GM12878 (cell line): Measurements from ENCODE around the gene ZYX. TPM values are rescaled to one million over a fixed set of nuclear protein-coding genes. Genes with fewer than 3 reads are reported as not detected.

Experiments used
- ATAC-seq: fragments of 200-7000 bp; cut with Tn5 transposase; 3 replicates; pipeline ENCODE4 v1.9.1; 2020; ENCODE audit warnings: mild to moderate bottlenecking, moderate library complexity
- BruUV-seq: library from RNA; stranded (reverse); fragments of 400-500 nt; replicated peaks from 2 replicates; lab custom pipeline; 2021; lab: Mats Ljungman, UMichigan
- CTCF ChIA-PET: fragments of 300-600 bp; sonication (Branson Sonifier 250); formaldehyde crosslinking; extraction: SDS; loops from one replicate; lab custom pipeline; 2021; ENCODE audit warnings: inconsistent platforms; lab: Yijun Ruan, JAX
- POLR2A ChIA-PET: fragments of 350-600 bp; formaldehyde crosslinking; extraction: SDS; loops from one replicate; lab custom pipeline; 2021; ENCODE audit warnings: inconsistent platforms; lab: Charles Lee
- RAD21 ChIA-PET: fragments of 300-600 bp; sonication (Branson Sonifier 250); formaldehyde crosslinking; loops from one replicate; lab custom pipeline; 2023; ENCODE audit warnings: antibody characterized with exemption; ENCODE audit not compliant: unreplicated experiment; lab: Charles Lee
- SMC1A ChIA-PET: fragments of 300-600 bp; sonication (Branson Sonifier 250); formaldehyde crosslinking; loops from one replicate; lab custom pipeline; 2023; ENCODE audit not compliant: unreplicated experiment, uncharacterized antibody; lab: Charles Lee
- DNase-seq: peaks from one replicate; pipeline ENCODE4 v3.0.0-alpha.2; 2011; ENCODE audit warnings: low read depth, low spot score
- FAIRE-seq: peaks from 3 replicates; lab custom pipeline; 2011; peaks lifted over from hg19 to GRCh38; lab: Jason Lieb, UNC
- H2AFZ ChIP-seq: 2 replicates; pipeline ENCODE4 v1.6.0; 2011; ENCODE audit warnings: low read depth, low read length, control low read depth; ENCODE audit not compliant: control insufficient read depth
- H3K27ac ChIP-seq: 2 replicates; pipeline ENCODE4 v1.5.1; 2011; ENCODE audit warnings: control low read depth; ENCODE audit not compliant: control insufficient read depth, insufficient read depth
- H3K27me3 ChIP-seq, 2 experiments: replicated peaks in 1 of 2; 2 replicates each; pipeline versions ENCODE4 v1.6.0 to v1.6.1; 2011; ENCODE audit warnings: low read length in 1 of 2; ENCODE audit not compliant: control insufficient read depth in 2 of 2, insufficient read depth in 2 of 2
- H3K36me3 ChIP-seq, 2 experiments: 2 replicates each; pipeline ENCODE4 v1.5.1; 2011; ENCODE audit warnings: low read length in 1 of 2; ENCODE audit not compliant: control insufficient read depth in 2 of 2, insufficient read depth in 2 of 2
- H3K4me1 ChIP-seq: 2 replicates; pipeline ENCODE4 v1.6.1; 2011; ENCODE audit warnings: mild to moderate bottlenecking, low read length, moderate library complexity, mixed read lengths; ENCODE audit not compliant: control insufficient read depth, insufficient read depth
- H3K4me2 ChIP-seq: 2 replicates; pipeline ENCODE4 v1.6.0; 2011; ENCODE audit warnings: control low read depth; ENCODE audit not compliant: control insufficient read depth, insufficient read depth
- H3K4me3 ChIP-seq: fragments of 200-600 bp; sonication (generic); 2 replicates; pipeline ENCODE4 v1.5.1; 2016
- H3K79me2 ChIP-seq: 2 replicates; pipeline ENCODE4 v1.6.0; 2011; ENCODE audit warnings: low read length; ENCODE audit not compliant: control insufficient read depth, insufficient read depth
- H3K9ac ChIP-seq: 2 replicates; pipeline ENCODE4 v1.8.0; 2011; ENCODE audit warnings: low read length, control low read depth, mixed read lengths; ENCODE audit not compliant: control insufficient read depth, insufficient read depth
- H3K9me3 ChIP-seq: replicated peaks from 3 replicates; pipeline ENCODE4 v1.5.1; 2011; ENCODE audit warnings: mild to moderate bottlenecking, low read length; ENCODE audit not compliant: control insufficient read depth, insufficient read depth
- H4K20me1 ChIP-seq: 2 replicates; pipeline ENCODE4 v1.6.0; 2011; ENCODE audit not compliant: control insufficient read depth, insufficient read depth
- CBFB ChIP-seq: IDR thresholded peaks from 2 replicates; pipeline ENCODE4 v1.6.1; 2016; ENCODE audit warnings: antibody characterized with exemption, low read depth
- CHD1 ChIP-seq: IDR thresholded peaks from 2 replicates; pipeline ENCODE4 v1.6.1; 2012; ENCODE audit warnings: low read depth, low read length, improper control_type of control experiment
- EGR1 ChIP-seq, 2 experiments: IDR thresholded peaks; 1 replicate in 1 of 2; 2 replicates in 1 of 2; pipeline ENCODE4 v1.6.1; 2011 to 2012; ENCODE audit warnings: low read depth in 2 of 2, low read length in 2 of 2, borderline replicate concordance in 1 of 2, mild to moderate bottlenecking in 1 of 2, moderate library complexity in 1 of 2
- FOS ChIP-seq: IDR thresholded peaks from 3 replicates; pipeline ENCODE4 v1.6.1; 2011; ENCODE audit warnings: borderline replicate concordance; ENCODE audit not compliant: insufficient read length; ENCODE audit errors: extremely low read depth
- HDGF ChIP-seq: fragments of 450-650 bp; IDR thresholded peaks from 2 replicates; pipeline ENCODE4 v1.6.1; 2016; ENCODE audit warnings: antibody characterized with exemption
- IRF5 ChIP-seq: fragments of 450-650 bp; IDR thresholded peaks from 2 replicates; pipeline ENCODE4 v1.6.1; 2017; ENCODE audit warnings: borderline replicate concordance
- NFXL1 ChIP-seq: fragments of 450-650 bp; IDR thresholded peaks from 2 replicates; pipeline ENCODE4 v1.6.1; 2017; ENCODE audit warnings: antibody characterized with exemption, mild to moderate bottlenecking, borderline replicate concordance
- NFYA ChIP-seq: IDR thresholded peaks from 2 replicates; pipeline ENCODE4 v1.6.1; 2011; ENCODE audit warnings: low read depth, mild to moderate bottlenecking, low read length, improper control_type of control experiment, borderline replicate concordance
- RUNX3 ChIP-seq: IDR thresholded peaks from 2 replicates; pipeline ENCODE4 v1.6.1; 2012; ENCODE audit warnings: low read length, inconsistent platforms
- SREBF2 ChIP-seq: IDR thresholded peaks from 2 replicates; pipeline ENCODE4 v1.6.1; 2012; ENCODE audit warnings: mild to moderate bottlenecking, low read length
- STAT1 ChIP-seq: fragments of 450-650 bp; conservative IDR thresholded peaks from 2 replicates; pipeline ENCODE4 v1.6.1; 2014; ENCODE audit warnings: antibody characterized with exemption, mild to moderate bottlenecking
- TAF1 ChIP-seq: IDR thresholded peaks from 2 replicates; pipeline ENCODE4 v1.6.1; 2011; ENCODE audit warnings: mild to moderate bottlenecking, low read depth, low read length, borderline replicate concordance
- TCF7 ChIP-seq: IDR thresholded peaks from 2 replicates; pipeline ENCODE4 v1.6.1; 2014; ENCODE audit warnings: antibody characterized with exemption, borderline replicate concordance
- ZNF217 ChIP-seq: fragments of 450-650 bp; IDR thresholded peaks from 2 replicates; pipeline ENCODE4 v1.6.1; 2017; ENCODE audit warnings: antibody characterized with exemption, mild to moderate bottlenecking
- WGBS: methylation state at CpG from one replicate; pipeline ENCODE4 v1.1.6; 2016; ENCODE audit warnings: low lambda C conversion rate; ENCODE audit not compliant: insufficient replicate concordance, insufficient coverage; ENCODE audit errors: missing lambda C conversion rate; 5-methylcytosine and 5-hydroxymethylcytosine counted together
- in situ Hi-C: fragments of 300-500 bp; cut with MboI; formaldehyde crosslinking; loops from 9 replicates; pipeline ENCODE4 v1.14.3; 2018; ENCODE audit warnings: mixed read lengths
- intact Hi-C: fragments of 100-400 bp; cut with micrococcal nuclease; formaldehyde crosslinking; loops from one replicate; pipeline ENCODE4 v1.14.2; 2022; ENCODE audit not compliant: unreplicated experiment
- polyA plus RNA-seq, 11 experiments: library from polyadenylated mRNA; depleted of rRNA in 4 of 11; unstranded in 6 of 11; stranded (reverse) in 5 of 11; fragments of >200 nt; fragmentation: Nextera tagmentation in 4 of 11; fragmentation: Illumina TruSeq in 1 of 11; extraction: Ambion mirVana in 4 of 11; extraction: Trizol in 1 of 11; gene quantifications; 1 replicate in 1 of 11; 2 replicates in 10 of 11; pipeline versions ENCODE4 v1.2.1 to v1.2.3, GENCODE V29; 2011 to 2016; ENCODE audit warnings: inconsistent platforms in 2 of 11, missing spikeins in 2 of 11, low read depth in 1 of 11
- total RNA-seq, 4 experiments: library from RNA; depleted of rRNA in 3 of 4; stranded (reverse); fragments of >200 nt in 3 of 4; fragmentation: Illumina TruSeq in 1 of 4; extraction: Trizol in 1 of 4; gene quantifications; 2 replicates each; pipeline versions ENCODE4 v1.2.1 to v1.2.3, GENCODE V29; 2013 to 2021
- TF ChIP-seq, protein P1 (sequence below): IDR thresholded peaks from 2 replicates; pipeline ENCODE4 v1.6.1; 2012; ENCODE audit warnings: low read depth, low read length, improper control_type of control experiment

ZYX gene
- total and polyA plus RNA-seq, 10 of the 15 experiments (the other 5 are each of a cell fraction or from before 2014, with no cell fraction given): 2.1 to 100 (median 27.6) TPM

- H3K79me2 ChIP-seq: peaks cover 48% of the 10 kb centered on the region
- TF ChIP-seq SREBF2 (no peak), CBFB (no peak), TCF7 (no peak), ZNF217 (no peak), FOS (no peak), RUNX3 (no peak), HDGF (no peak), NFXL1 (no peak), CHD1 (no peak), IRF5 (no peak), EGR1 (IDR thresholded peaks at IDR 0.05; ENCODE audit: borderline replicate concordance in 1 of 2, low read depth in 2 of 2, low read length in 2 of 2) (no peak), TAF1 (no peak), STAT1 (no peak), NFYA (no peak)
- TF ChIP-seq, protein P1, sequence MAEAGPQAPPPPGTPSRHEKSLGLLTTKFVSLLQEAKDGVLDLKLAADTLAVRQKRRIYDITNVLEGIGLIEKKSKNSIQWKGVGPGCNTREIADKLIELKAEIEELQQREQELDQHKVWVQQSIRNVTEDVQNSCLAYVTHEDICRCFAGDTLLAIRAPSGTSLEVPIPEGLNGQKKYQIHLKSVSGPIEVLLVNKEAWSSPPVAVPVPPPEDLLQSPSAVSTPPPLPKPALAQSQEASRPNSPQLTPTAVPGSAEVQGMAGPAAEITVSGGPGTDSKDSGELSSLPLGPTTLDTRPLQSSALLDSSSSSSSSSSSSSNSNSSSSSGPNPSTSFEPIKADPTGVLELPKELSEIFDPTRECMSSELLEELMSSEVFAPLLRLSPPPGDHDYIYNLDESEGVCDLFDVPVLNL: no peak
- no peaks in the 10 kb centered on the region for H3K27me3 ChIP-seq
- peak overlapping the region; percentile 99 for H3K4me3 ChIP-seq
- RAD21 ChIA-PET: interaction anchor here (0.5 kb wide), 1 partner anchor 34 kb away, joined by 3 read pairs; no protein-coding TSS in a partner anchor
- POLR2A ChIA-PET: no interaction called here
- 92% methylated on average over 13 of the region's 15 CpGs for WGBS
- DNase-seq: no peak
- H2AFZ ChIP-seq: no peak overlapping the region
- peaks cover 0 to 6% of the 10 kb centered on the region in 2 experiments; a peak in 3 of 4 replicates for H3K36me3 ChIP-seq
- H3K9me3 ChIP-seq: no peaks in the 10 kb centered on the region
- no peak for FAIRE-seq
- H3K27ac ChIP-seq: no peak overlapping the region
- intact Hi-C loops: loop anchor here (5.0 kb wide), 1 partner anchor 76 kb away; no protein-coding TSS in a partner anchor
- BruUV-seq: TSS peak; percentile 47
- H3K9ac ChIP-seq: peak overlapping the region; percentile 94; the same call in 1 of the 2 replicates
- H4K20me1 ChIP-seq: no peaks in the 10 kb centered on the region; the same call in 1 of the 2 replicates
- CTCF ChIA-PET: no interaction called here
- H3K4me1 ChIP-seq: peaks cover 20% of the 10 kb centered on the region
- SMC1A ChIA-PET: interaction anchor here (1.6 kb wide), 1 partner anchor 143 kb away, joined by 4 read pairs; no protein-coding TSS in a partner anchor
- H3K4me2 ChIP-seq: peak overlapping the region; percentile 76
- in situ Hi-C loops: no loop called here
- no peak for ATAC-seq
These were observed 1.9 kb downstream of the ZYX start for GRCh38 chr7:143382791-143383641.
